Activated T-cell treated with anti-CD3 and anti-CD28 coated beads for 1 hour (primary cell): ENCODE results near the gene TLX2.

ENCODE experiments used
- DNase-seq: peaks from one replicate; pipeline ENCODE4 v3.0.0-alpha.2; 2020; ENCODE audit warnings: low read depth

The TLX2 gene

DNA sequence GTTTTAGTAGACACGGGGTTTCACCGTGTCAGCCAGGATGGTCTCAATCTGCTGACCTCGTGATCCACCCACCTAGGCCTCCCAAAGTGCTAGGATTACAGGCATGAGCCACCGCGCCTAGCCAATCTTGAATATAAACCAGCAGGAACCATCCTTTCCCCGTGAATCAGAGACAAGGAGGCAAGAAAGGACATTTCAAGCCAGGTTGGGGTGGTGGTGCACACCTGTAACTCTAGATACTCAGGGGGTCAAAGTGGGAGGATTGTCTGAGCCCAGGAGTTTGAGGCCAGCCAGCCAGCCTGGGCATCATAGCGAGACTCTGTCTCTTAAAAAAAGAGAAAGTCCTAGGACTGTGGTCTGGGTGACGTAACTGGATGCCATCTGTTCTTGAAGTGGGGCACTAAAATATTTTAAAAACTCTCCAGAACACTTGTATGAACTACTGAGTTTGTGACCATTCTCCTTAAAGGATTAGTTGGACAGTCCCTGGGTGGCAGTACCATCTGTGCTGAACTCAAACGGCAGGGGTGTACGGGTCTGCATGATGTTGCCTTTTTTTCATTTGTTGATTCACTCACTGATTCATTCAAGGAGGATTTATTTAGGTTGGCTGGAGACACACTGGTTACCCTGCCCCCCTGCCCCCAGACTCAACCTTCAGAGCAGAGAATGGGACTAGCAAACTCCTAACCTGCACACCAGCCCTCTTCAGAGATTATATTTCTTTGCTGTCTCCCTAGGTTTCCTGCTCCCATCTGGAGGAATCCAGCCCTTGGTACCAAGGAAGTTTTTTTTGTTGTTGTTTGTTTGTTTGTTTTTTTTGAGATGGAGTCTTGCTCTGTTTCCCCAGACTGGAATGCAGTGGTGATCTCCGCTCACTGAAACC lies 2.9 kb upstream of the TLX2 start:
- DNase-seq, result no peak

GRCh38 chr2:74512744-74513604 lies 1.3 kb upstream of the TLX2 start:
- no peak for DNase-seq

DNA sequence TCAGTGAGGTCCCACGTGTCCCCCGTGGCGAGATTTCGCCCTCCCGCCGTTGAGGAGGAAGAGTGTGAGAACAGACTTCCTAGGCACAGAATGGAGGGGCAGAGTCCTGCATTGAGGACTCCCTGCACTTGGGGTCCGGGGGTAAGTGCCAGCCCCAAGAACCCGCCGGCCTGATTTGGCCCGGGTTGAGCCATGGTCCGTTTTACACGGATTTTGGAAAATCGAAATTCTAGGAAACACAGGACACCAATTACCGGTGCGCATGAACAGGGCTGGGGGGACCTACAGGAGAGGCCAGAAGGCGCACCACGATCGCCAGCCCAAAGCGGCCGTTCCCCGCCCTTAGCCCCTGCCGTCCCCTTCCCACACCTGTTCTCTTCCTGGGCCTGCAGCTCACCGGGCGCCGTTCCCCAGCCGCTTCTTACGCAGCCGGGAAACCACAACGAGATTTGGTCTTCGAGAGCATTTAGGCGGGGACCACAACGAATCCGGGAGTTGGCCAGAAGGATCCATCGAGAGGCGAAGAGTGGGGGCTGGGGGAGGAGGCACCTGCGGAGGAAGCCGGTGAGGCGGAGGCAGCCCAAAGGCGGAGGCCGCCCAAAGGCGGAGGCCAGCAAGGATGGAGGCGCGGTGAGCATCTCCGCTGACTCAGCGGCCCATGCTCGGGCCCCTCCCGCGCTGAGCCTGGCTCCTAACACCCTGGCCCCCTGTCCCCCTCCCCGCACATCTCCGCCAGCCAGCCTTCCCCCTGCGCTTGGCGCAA lies 464 bp upstream of the TLX2 start:
- no peak for DNase-seq

- DNase-seq, result no peak
Measured at GRCh38 chr2:74515271-74515980, 1.2 kb downstream of the TLX2 start.

- DNase-seq, result peak; percentile 67
Measured at GRCh38 chr2:74515981-74516633, 1.9 kb downstream of the TLX2 start.

- no peak for DNase-seq
Measured at GRCh38 chr2:74516650-74517049, 2.4 kb downstream of the TLX2 start.

- no peak for DNase-seq
Measured at GRCh38 chr2:74522516-74522915, 8.3 kb downstream of the TLX2 start.

DNA sequence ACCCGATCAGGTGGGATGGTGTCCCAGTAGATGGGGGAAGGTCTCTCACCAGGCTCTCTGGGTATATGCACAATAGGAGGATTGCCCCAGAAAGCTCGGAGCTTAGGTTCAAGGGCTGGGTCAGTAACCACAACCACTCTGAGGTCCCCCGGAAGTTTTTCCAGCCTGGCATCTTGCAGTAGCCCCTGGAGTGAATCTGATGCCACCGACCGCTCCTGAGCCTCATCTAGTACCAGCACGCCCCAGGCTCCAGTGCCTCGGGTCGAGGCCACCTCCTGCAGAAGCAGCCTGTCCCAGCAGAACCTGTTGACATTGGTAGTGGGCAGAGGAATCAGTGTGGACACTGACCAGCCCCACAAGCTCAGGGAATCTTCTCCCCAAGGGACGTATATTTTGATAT lies 9.8 kb downstream of the TLX2 start:
- no peak for DNase-seq

DNA sequence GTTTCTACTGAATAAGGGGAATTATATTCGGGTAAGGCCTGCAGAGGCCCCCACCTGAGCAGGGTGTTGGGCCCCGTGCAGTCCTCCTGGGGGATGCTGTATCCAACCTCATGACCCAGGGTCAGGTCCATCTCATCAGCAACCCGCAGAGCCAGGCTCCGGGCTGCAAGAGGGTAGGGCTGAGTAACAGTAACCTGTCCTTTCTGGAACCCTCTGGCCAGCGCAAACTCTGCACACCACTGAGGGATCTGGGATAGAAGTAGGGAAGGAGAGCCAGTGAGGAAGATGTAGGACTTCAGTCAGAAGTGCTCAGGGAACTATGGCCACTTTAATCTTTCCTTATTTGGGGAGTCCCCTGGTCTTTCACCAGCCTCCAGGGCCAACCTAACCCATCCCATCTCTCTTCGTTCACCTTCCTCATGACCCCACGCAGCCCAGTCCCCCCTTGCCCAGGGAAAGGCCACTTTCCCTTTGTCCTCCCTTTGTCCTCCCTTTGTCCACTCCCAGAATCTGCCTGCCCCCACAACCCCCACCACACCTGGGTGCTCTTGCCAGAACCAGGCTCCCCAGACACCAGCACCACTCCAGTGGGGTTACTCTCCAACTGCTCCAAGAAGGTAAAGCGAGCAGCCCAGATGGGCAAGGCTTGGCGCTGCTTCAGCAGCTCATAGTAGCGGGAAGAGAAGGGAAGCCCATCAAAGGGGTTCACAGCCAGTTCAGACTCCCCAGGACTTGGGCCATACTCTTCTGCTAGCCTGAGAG lies 10.9 kb downstream of the TLX2 start:
- no peak for DNase-seq

DNA sequence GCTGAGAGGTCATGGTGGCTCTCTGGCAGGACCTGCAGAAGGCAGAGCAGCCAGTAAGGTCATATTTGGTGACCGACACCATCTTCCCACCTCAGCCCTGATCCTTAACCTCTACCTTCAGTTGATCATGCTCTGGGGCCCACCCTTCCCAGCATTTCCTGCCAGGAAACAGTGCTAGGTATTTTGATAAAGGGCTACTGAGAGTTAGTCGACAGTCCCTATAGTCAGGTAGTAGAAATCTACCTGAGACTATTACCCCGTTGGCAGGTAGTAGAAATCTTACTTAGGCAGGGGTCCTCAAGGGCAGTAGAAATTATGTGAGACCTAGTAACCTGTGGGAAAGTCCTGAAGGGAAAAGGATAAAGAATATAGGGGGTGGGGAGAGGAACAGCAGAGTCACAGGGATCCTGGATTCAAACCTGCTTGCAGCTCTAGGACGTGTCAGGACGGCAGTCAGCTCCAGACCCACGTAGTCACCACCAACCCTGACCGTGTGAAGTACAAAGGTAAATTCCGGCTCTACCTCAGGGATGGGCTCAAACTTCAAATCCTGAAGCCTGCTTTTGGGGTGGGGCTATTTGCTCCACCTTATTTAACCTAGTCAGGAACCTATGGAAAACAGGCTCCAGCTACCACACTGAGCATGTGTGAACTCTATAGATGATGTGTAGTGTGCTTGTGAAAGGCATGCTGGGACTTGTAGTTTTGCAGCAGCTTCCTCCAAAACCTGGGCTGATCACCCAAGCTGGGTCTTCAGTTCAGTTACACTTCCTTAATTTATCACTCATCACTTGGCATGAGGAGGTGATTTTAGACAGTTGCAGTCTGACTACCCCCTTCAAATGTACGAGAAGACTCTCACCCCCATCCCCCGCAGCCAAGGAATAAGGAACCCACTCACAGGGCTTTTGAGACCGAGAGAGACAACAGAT lies 11.7 kb downstream of the TLX2 start, which contains the start of gene DQX1:
Gene DQX1 (minus strand): TSS at position 515 of the 932 bp plus-strand sequence. CDS start 502 bp downstream, at position 13.
- no peak for DNase-seq

GRCh38 chr2:74526649-74527230 lies 12.5 kb downstream of the TLX2 start:
- no peak for DNase-seq

- no peak for DNase-seq
Measured at GRCh38 chr2:74527741-74528140, 13.5 kb downstream of the TLX2 start.

GRCh38 chr2:74528600-74529356 lies 14.5 kb downstream of the TLX2 start:
- DNase-seq, result no peak

- DNase-seq, result peak; percentile 76
Measured at GRCh38 chr2:74529357-74530238, 15.3 kb downstream of the TLX2 start, which contains the start of the genes AUP1 and HTRA2. Gene AUP1 (minus strand): TSS chr2:74529706. CDS start chr2:74529629, 77 bp downstream. Gene HTRA2 (plus strand): TSS chr2:74529933. CDS start chr2:74530007, 74 bp downstream.

DNA sequence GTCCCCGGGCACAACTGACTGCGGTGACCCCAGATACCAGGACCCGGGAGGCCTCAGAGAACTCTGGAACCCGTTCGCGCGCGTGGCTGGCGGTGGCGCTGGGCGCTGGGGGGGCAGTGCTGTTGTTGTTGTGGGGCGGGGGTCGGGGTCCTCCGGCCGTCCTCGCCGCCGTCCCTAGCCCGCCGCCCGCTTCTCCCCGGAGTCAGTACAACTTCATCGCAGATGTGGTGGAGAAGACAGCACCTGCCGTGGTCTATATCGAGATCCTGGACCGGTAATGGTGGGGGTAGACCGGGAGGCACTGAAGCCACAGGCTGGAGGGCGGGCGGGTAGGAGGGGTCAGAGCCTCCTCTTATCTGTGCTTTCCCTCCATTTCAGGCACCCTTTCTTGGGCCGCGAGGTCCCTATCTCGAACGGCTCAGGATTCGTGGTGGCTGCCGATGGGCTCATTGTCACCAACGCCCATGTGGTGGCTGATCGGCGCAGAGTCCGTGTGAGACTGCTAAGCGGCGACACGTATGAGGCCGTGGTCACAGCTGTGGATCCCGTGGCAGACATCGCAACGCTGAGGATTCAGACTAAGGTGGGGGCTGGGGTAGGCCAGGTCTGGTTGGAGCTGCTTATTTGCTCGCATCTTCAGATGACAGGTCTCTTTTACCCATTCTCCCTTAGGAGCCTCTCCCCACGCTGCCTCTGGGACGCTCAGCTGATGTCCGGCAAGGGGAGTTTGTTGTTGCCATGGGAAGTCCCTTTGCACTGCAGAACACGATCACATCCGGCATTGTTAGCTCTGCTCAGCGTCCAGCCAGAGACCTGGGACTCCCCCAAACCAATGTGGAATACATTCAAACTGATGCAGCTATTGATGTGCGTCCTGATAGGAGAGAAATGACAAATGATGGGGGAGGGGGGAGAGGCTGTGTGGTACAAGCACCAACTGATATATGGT lies 16.3 kb downstream of the TLX2 start:
- DNase-seq, result peak; percentile 30
